NCI-H1105 (cell line): Measurements from ENCODE around the gene PSMA6.
"Not testable (repeated sequence)": the region's sequence is repeated elsewhere in the genome, so short reads cannot be mapped to it uniquely, and the experiment has no call there.

Source experiments
- DNase-seq: peaks from one replicate; lab custom pipeline; 2025; lab: John Stamatoyannopoulos, UW

Gene PSMA6

DNA sequence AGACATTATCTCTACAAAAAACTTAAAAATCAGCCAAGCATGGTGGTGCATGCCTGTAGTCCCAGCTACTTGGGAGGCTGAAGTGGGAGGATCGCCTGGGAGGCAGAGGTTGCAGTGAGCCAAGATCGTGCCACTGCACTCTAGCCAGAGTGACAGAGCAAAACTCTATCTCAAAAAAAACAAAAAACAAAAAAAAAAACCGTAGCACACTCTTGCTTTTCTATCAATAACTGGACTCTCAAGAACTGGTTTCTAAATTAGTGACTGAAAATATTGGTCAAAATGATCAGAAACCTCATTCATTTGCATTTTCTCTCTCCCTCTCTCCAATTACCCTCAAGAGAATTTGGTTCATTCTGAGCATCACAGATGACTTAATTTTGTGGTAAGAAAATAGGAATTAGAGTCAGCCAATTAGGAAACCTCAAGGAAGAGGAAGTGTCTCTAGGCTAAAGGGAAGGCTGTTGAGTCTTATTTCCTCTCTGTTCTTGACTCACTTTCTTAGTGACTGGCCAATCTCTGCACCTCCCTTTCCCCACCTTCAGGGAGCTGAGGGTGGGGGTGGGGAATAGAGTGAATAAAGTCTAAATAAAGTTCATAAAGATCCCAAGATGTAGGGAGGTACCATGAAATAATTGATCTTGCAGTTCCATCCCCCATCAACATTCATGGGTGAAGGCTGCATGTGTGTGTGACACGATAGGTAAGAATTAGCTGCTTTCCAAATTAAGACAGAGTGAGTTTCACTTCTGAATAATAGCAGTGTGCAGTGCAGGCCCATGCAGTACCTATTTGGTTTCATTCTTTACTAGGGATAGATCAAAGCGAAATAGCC is 6.8 kb upstream of the PSMA6 start:
- no peak for DNase-seq

DNA sequence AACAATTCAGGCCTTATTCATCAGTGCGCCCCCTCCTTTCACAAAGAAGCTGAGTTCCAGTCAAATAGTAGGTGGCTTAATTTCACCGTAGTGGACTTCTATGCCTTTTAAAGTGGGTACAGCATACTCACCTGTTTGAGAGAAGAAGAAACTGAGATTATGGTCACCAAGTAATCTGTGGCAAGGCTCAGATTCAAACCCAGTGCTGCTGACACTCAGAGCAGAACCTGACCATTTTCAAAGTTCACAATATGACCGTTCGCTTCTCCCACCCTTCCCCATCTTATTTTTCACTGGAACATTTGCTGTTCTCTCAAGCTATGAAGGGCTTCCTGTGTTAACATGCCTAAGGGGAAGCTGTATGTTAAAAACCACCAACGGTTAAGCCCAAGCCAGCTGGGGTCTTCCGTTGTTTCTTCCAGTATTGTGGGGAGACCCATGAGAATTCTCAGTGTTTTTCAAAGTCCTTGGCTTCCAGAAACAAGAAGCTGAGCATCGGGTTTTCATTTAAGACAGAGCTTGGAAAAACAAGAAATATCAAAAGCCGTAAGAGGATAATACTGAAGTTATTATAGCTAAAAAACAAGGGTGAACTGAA is 6.1 kb upstream of the PSMA6 start:
- no peak for DNase-seq

GRCh38 chr14:35286707-35287106 is 5.5 kb upstream of the PSMA6 start:
- no peak for DNase-seq

- no peak for DNase-seq
Observed at GRCh38 chr14:35287431-35288013, 4.7 kb upstream of the PSMA6 start.

DNA sequence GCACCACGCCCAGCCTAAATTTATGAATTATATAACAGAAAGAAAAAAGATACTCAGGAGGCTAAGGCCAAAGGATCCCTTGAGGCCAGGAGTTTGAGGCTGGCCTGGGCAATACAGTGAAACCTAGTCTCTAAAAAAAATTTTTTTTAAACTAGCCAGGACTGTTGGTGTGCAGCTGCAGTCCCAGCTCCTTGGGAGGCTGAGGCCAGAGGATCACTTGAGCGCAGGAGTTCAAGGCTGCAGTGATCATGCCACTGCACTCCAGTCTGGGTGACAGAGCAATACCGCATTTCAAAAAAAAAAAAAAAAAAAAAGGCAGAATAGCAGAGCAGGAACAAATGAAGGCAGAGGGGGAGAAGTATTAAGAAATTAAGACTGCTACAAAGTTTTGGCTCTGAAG is 2.6 kb upstream of the PSMA6 start:
- no peak for DNase-seq

GRCh38 chr14:35292770-35293561 is 784 bp downstream of the PSMA6 start:
- no peak for DNase-seq

- no peak for DNase-seq
Observed at GRCh38 chr14:35295845-35296161, 3.6 kb downstream of the PSMA6 start.

DNA sequence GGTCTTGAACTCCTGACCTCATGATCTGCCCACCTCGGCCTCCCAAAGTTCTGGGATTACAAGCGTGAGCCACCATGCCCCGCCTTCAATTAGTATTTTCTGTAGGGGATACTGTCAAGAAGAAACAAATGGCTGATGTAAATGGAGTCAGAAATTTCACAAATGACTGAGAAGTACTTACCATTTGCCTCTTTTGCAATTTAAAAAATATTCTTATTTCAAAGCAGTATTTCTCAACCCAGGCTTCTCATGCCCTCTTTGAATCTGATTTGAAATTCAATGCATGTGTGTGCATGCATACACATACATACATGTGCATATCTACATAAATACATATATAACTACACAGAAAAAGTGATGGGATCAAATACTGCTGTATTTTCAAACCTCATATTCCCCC is 4.4 kb downstream of the PSMA6 start:
- DNase-seq, result no peak

- DNase-seq, result no peak
Observed at GRCh38 chr14:35297706-35298105, 5.5 kb downstream of the PSMA6 start.

- DNase-seq, result no peak
Observed at GRCh38 chr14:35298351-35298750, 6.2 kb downstream of the PSMA6 start.

- DNase-seq, result no peak
Observed at GRCh38 chr14:35299708-35300107, 7.5 kb downstream of the PSMA6 start.

- DNase-seq, result no peak
Observed at GRCh38 chr14:35300228-35300627, 8.0 kb downstream of the PSMA6 start.

GRCh38 chr14:35301334-35301733 is 9.2 kb downstream of the PSMA6 start:
- not testable (repeated sequence) for DNase-seq

- DNase-seq, result no peak
Observed at GRCh38 chr14:35301735-35302528, 9.8 kb downstream of the PSMA6 start.

- no peak for DNase-seq
Observed at GRCh38 chr14:35303149-35303935, 11.2 kb downstream of the PSMA6 start.

DNA sequence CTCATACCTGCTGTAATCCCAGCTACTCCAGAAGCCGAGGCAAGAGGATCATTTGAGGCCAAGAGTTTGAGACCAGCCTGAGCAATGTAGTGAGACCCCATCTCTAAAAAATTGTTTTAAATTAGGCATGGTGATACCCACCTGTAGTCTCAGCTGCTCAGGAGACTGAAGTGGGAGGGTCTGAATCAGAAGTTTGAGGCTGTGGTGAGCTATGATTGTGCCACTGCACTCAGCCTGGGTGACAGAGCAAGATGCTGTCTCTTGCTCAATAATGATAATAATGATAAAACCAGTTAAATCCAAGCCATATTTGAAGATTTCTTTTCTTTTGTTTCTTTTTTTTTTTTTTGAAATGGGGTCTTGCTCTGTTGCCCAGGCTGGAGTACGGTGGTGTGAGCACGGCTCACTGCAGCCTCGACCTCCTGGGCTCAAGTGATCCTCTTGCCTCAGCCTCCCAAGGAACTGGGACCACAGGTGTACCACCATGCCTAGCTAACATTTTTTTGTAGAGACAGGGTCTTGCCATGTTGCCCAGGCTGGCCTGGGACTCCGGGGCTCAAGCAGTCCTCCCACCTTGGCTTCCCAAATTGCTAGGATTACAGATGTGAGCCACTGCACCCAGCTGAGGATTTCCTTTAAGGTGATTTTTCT is 12.8 kb downstream of the PSMA6 start:
- DNase-seq, result no peak

GRCh38 chr14:35305633-35306032 is 13.5 kb downstream of the PSMA6 start:
- no peak for DNase-seq

GRCh38 chr14:35306114-35306513 is 13.9 kb downstream of the PSMA6 start:
- DNase-seq, result no peak

GRCh38 chr14:35317820-35318219 is 25.6 kb downstream of the PSMA6 start:
- no peak for DNase-seq

- DNase-seq, result no peak
Observed at GRCh38 chr14:35319509-35319908, 27.3 kb downstream of the PSMA6 start.

- DNase-seq, result no peak
Observed at GRCh38 chr14:35320472-35320871, 28.3 kb downstream of the PSMA6 start.
